BJ (cell line): ENCODE data around the gene IL3RA. TPM values are rescaled to one million over a fixed set of nuclear protein-coding genes. Genes with fewer than 3 reads are reported as not detected.
"Not testable (repeated sequence)": the region's sequence is repeated elsewhere in the genome, so short reads cannot be mapped to it uniquely, and the experiment has no call there.

Experiments
- CTCF ChIA-PET: fragments of 350-600 bp; formaldehyde crosslinking; extraction: SDS; loops from one replicate; lab custom pipeline; 2021; ENCODE audit warnings: antibody characterized with exemption, inconsistent platforms; lab: Yijun Ruan, JAX
- POLR2A ChIA-PET: fragments of 300-600 bp; sonication (Branson Sonifier 250); formaldehyde crosslinking; extraction: SDS; loops from one replicate; lab custom pipeline; 2021; ENCODE audit warnings: antibody characterized with exemption; lab: Charles Lee
- DNase-seq: peaks from one replicate; pipeline ENCODE4 v3.0.0-alpha.2; 2011; ENCODE audit warnings: low read depth
- H3K27me3 ChIP-seq: 2 replicates; pipeline ENCODE4 v1.6.0; 2011; ENCODE audit warnings: low read length; ENCODE audit not compliant: control insufficient read depth, insufficient read depth
- H3K36me3 ChIP-seq: 2 replicates; pipeline ENCODE4 v1.5.1; 2011; ENCODE audit warnings: low read length; ENCODE audit not compliant: control insufficient read depth, insufficient read depth
- H3K4me3 ChIP-seq: 2 replicates; pipeline ENCODE4 v1.5.1; 2011; ENCODE audit warnings: low read depth, mild to moderate bottlenecking, control low read depth, low read length
- CTCF ChIP-seq: IDR thresholded peaks from 2 replicates; pipeline ENCODE4 v1.5.1; 2011; ENCODE audit warnings: low read depth, mild to moderate bottlenecking, control low read depth, inconsistent platforms, low read length, moderate library complexity; ENCODE audit not compliant: insufficient read depth
- polyA plus RNA-seq: library from polyadenylated mRNA; depleted of rRNA; stranded (reverse); fragments of >200 nt; gene quantifications from 2 replicates; pipeline ENCODE4 v1.2.3, GENCODE V29; 2011

IL3RA gene
- polyA plus RNA-seq, 1 experiment: 1.5 TPM

GRCh38 chrX:1423215-1423614, 86.6 kb downstream of the IL3RA start:
- H3K36me3 ChIP-seq: peaks cover 17% of the 10 kb centered on the region
- H3K4me3 ChIP-seq: no peak overlapping the region
- no peaks in the 10 kb centered on the region for H3K27me3 ChIP-seq
- ChIA-PET POLR2A (no interaction called here), CTCF (no interaction called here)
- no peak for TF ChIP-seq CTCF
- no peak for DNase-seq

GRCh38 chrX:1424147-1424851, 87.7 kb downstream of the IL3RA start:
- no peak for DNase-seq
- POLR2A ChIA-PET: no interaction called here
- H3K4me3 ChIP-seq: no peak overlapping the region
- H3K27me3 ChIP-seq: no peaks in the 10 kb centered on the region
- TF ChIP-seq CTCF: no peak
- CTCF ChIA-PET: no interaction called here
- H3K36me3 ChIP-seq: peaks cover 14% of the 10 kb centered on the region

- TF ChIP-seq CTCF: no peak
- ChIA-PET CTCF (no interaction called here), POLR2A (no interaction called here)
- Histone ChIP-seq H3K4me3 (no peak overlapping the region), H3K36me3 (peaks cover 14% of the 10 kb centered on the region), H3K27me3 (no peaks in the 10 kb centered on the region)
- no peak for DNase-seq
These were observed 88.8 kb downstream of the IL3RA start for GRCh38 chrX:1425381-1425780.

GRCh38 chrX:1426321-1426720, 89.7 kb downstream of the IL3RA start:
- DNase-seq, POLR2A ChIA-PET, H3K27me3 ChIP-seq, CTCF ChIA-PET, H3K4me3 ChIP-seq: not testable (repeated sequence)
- peaks cover 14% of the 10 kb centered on the region for H3K36me3 ChIP-seq

- CTCF ChIA-PET: no interaction called here
- no peak for DNase-seq
- TF ChIP-seq CTCF: no peak
- Histone ChIP-seq H3K36me3 (peaks cover 14% of the 10 kb centered on the region), H3K4me3 (no peak overlapping the region), H3K27me3 (no peaks in the 10 kb centered on the region)
- POLR2A ChIA-PET: no interaction called here
These were observed 91.2 kb downstream of the IL3RA start for GRCh38 chrX:1427756-1428155.

GRCh38 chrX:1430451-1430850, 93.9 kb downstream of the IL3RA start:
- TF ChIP-seq CTCF: no peak
- H3K27me3 ChIP-seq: no peaks in the 10 kb centered on the region
- no peak overlapping the region for H3K4me3 ChIP-seq
- ChIA-PET POLR2A (no interaction called here), CTCF (no interaction called here)
- H3K36me3 ChIP-seq: peaks cover 14% of the 10 kb centered on the region
- DNase-seq: no peak
